ENCODE results near the gene SEMA6B.

- TF ChIP-seq CTCF (IDR thresholded peaks at IDR 0.05) (no peak), EZH2 (IDR thresholded peaks at IDR 0.05; ENCODE audit: borderline replicate concordance, insufficient read depth, low read depth, low read length, poor library complexity, severe bottlenecking) (no peak)
These were observed 46.2 kb downstream of the SEMA6B start for GRCh38 chr19:4513248-4513647.

Measured in B cell (primary cell).